ENCODE results near the gene CLK3.
A peak's percentile ranks its signal among the peaks of the same experiment; 100 is the strongest.

The CLK3 gene

DNA sequence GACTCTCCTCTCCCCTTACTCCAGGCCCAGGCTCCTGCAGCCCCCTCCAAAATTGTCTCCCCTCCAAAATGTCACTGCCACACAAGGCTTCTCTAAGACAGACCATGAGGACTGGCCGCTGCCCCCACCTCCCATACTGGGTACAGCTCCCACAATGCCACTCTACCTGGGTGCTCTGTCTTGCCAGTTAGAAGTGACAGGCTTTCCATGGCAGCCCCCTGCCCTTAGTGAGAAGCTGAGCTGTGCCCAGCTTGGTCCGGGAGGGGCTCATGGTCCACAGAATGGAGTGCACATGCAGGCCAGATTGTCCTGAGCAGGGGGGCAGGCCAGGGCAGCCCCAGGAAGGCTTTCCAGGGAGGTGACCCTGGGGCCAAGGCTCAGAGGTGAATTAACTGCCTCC lies 3.0 kb upstream of the CLK3 start:
- TF ChIP-seq, protein P1, sequence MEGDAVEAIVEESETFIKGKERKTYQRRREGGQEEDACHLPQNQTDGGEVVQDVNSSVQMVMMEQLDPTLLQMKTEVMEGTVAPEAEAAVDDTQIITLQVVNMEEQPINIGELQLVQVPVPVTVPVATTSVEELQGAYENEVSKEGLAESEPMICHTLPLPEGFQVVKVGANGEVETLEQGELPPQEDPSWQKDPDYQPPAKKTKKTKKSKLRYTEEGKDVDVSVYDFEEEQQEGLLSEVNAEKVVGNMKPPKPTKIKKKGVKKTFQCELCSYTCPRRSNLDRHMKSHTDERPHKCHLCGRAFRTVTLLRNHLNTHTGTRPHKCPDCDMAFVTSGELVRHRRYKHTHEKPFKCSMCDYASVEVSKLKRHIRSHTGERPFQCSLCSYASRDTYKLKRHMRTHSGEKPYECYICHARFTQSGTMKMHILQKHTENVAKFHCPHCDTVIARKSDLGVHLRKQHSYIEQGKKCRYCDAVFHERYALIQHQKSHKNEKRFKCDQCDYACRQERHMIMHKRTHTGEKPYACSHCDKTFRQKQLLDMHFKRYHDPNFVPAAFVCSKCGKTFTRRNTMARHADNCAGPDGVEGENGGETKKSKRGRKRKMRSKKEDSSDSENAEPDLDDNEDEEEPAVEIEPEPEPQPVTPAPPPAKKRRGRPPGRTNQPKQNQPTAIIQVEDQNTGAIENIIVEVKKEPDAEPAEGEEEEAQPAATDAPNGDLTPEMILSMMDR (IDR thresholded peaks at IDR 0.05; ENCODE audit: low read depth, low read length) = no peak
- H3K27me3 ChIP-seq = no peaks in the 10 kb centered on the region
- H3K4me1 ChIP-seq = peaks cover 16% of the 10 kb centered on the region
- H3K4me3 ChIP-seq (ENCODE audit: low read depth, low read length) = no peak overlapping the region
- no peak for DNase-seq
- H3K36me3 ChIP-seq = no peaks in the 10 kb centered on the region
- H3K9me3 ChIP-seq = no peaks in the 10 kb centered on the region

DNA sequence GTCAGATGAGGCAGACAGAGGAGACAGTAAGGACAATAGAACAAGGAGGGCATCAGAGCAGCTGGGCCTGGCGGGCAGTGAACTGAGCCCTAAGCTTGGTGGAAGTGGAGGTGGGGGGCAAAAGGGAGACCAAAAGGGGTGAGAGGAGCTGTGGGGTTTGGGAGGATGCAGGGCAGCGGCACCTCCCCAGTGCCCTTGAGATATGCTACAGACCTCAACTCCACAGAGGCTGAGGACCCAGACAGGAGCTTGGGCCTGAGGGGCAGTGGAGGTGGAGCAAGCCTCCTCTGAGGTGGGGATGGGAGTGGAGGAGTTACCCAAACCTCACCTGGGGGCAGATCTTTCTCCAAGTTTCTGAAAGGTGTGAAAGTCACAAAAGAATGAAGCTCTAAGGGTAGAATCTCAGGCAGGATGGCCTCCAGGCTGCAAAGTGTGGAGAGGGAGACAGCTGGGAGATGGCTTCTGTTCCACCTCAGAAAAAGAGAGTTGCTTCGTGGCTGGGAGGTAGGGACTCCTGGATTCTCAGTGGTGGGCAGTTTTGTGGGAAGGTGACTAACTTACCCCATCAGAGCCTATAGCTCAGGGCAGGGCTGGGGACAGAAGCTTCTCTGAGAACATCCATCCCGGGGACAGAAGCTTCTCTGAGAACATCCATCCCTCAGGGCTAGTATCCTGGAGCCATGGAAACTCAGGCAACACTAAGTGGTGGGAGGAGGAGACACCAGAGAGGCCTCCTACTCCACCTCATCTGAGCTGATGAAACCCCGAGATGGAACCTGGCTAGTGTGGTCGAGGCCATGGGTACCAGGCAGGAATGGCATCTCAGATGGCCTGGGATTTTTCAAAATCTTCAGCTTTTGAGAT lies 2.3 kb upstream of the CLK3 start:
- no peaks in the 10 kb centered on the region for H3K9me3 ChIP-seq
- H3K4me1 ChIP-seq = peaks cover 16% of the 10 kb centered on the region
- DNase-seq = no peak
- TF ChIP-seq, protein P1 (IDR thresholded peaks at IDR 0.05; ENCODE audit: low read depth, low read length) = no peak
- no peak overlapping the region for H3K4me3 ChIP-seq (ENCODE audit: low read depth, low read length)
- H3K36me3 ChIP-seq = no peaks in the 10 kb centered on the region
- H3K27me3 ChIP-seq = no peaks in the 10 kb centered on the region

DNA sequence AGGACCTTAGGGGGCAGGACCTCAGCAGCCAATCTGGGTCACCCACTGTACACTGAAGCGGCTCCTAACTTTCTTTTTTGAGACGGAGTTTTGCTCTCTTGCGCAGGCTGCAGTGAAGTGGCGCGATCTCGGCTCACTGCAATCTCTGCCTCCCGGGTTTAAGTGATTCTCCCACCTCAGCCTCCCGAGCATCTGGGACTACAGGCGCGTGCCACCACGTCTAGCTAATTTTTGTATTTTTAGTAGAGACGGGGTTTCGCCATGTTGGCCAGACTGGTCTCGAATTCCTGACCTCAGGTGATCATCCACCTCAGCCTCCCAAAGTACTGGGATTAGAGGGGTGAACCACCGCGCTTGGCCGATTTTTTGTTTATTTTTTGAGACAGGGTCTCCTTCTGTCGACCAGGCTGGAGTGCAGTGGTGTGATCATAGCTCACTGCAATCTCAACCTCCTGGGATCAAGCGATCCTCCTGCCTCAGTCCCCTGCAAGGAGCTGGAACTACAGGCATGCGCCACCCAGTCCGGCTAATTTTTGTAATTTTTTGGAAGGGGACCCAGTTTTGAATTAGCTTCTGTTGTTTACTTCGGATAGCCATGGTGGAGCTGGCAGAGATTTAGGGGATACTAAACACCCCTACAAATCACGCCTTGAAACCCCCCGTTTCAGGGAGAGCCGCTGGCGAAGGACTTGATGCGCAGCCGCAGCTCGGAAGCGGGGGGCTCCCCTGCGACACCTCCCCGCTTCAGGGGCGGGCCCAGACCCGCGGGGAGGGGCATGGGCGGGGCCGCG lies 1.5 kb upstream of the CLK3 start:
- TF ChIP-seq, protein P1 (IDR thresholded peaks at IDR 0.05; ENCODE audit: low read depth, low read length) = no peak
- H3K4me1 ChIP-seq = peaks cover 16% of the 10 kb centered on the region
- H3K9me3 ChIP-seq = no peaks in the 10 kb centered on the region
- no peak for DNase-seq
- H3K36me3 ChIP-seq = peaks cover 4% of the 10 kb centered on the region; the same call in 1 of the 2 replicates
- H3K27me3 ChIP-seq = no peaks in the 10 kb centered on the region
- H3K4me3 ChIP-seq (ENCODE audit: low read depth, low read length) = peak overlapping the region; percentile 99

DNA sequence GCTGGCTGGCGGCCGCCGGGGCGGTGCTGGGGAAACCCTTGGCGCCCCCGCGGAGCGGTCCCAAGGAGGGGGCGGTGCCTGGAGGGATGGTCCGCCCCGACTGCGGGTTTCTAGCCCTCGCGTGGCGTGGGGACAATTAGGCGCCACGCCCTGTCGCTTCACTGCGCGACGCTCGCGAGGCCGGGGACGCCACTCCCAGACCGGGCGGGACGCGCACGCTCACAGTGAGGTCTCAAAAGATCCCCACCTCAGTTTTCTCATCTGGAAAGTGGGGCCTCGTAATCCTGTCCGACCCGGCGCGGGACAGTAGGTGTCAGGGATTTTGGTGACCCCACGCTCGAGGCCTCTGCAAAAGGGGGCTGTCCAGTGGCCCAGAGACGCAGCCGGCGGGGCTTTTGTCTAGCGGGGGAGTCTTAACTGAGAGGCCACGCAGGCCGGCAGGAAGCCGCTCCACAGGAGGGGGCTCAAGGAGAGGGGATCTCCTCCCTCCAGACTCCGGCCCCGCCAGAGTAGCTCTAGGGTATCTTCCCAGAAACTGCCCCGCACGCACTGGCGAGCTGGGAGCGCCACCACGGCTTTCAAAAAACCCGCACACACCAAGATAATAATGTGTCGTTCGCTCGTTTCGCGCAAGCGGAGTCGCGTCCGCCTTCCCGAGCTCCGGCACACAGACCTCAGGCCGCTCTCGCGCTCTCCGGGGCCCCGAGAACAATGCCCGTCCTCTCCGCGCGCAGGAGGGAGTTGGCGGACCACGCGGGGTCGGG lies 710 bp upstream of the CLK3 start:
- TF ChIP-seq, protein P1 (IDR thresholded peaks at IDR 0.05; ENCODE audit: low read depth, low read length) = no peak
- DNase-seq = peak; percentile 74
- Histone ChIP-seq H3K4me1 (peaks cover 12% of the 10 kb centered on the region), H3K4me3 (ENCODE audit: low read depth, low read length) (peak overlapping the region; percentile 99), H3K27me3 (no peaks in the 10 kb centered on the region), H3K36me3 (peaks cover 11% of the 10 kb centered on the region), H3K9me3 (no peaks in the 10 kb centered on the region)

DNA sequence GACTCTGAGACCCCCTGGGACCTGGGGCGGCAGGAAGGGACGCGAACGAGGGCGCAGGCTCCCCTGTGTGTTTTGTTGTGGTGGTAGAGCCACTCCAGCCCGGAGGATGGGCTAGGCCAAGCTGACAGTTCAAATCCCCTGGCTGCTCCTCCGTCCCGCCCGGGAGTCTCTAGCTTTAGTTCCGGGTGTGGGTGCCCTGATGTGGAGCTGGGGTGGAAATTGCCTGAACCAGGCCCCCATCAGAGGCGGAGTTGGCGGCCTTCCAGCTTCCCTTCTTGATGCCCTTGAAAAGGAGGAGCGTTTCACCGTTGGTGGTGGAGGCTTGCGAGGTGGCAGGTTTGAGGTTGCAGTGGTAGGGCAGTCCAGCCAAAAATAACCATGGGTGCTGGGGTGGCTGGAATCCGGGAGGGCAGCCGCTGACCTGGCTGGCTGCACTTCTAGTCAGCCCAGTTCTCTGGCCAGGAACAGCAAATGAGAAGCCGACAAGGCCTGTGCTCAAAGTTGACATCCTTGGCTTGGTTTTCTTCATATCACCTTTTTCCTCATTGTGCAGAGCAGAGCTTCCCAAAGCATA lies 817 bp downstream of the CLK3 start:
- Histone ChIP-seq H3K36me3 (peaks cover 26% of the 10 kb centered on the region), H3K27me3 (no peaks in the 10 kb centered on the region), H3K9me3 (no peaks in the 10 kb centered on the region), H3K4me3 (ENCODE audit: low read depth, low read length) (peak overlapping the region; percentile 99), H3K4me1 (peaks cover 3% of the 10 kb centered on the region)
- TF ChIP-seq, protein P1 (IDR thresholded peaks at IDR 0.05; ENCODE audit: low read depth, low read length) = no peak
- peak; percentile 68 for DNase-seq
